Measurements from ENCODE around the gene SNX24. TPM values are rescaled to one million over a fixed set of nuclear protein-coding genes. Genes with fewer than 3 reads are reported as not detected.

The SNX24 gene
- total and polyA plus RNA-seq, 9 of the 15 experiments (the other 6 are each of a cell fraction or from before 2014, with no cell fraction given), result 5.3 to 10.1 (median 7.9) TPM

DNA sequence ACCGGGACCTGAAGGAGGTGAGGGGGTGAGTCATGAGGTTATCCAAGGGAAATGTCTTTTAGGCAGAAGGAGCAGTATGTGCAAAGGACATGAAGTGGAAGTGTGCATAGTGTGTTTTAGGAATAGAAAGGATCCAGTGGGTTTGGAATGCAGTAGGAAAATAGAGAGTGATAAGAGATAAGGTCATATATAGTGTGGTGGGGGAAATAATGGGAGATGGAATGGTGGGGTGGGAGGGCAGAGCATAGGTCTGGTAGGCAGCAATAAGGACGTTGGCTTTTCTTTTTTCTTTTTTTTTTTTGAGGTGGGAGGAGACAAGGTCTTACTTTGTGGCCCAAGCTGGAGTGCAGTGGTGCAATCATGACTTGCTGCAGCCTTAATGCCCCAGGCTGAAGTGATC lies 17.8 kb downstream of the SNX24 start (continued):
- TF ChIP-seq, protein P1, sequence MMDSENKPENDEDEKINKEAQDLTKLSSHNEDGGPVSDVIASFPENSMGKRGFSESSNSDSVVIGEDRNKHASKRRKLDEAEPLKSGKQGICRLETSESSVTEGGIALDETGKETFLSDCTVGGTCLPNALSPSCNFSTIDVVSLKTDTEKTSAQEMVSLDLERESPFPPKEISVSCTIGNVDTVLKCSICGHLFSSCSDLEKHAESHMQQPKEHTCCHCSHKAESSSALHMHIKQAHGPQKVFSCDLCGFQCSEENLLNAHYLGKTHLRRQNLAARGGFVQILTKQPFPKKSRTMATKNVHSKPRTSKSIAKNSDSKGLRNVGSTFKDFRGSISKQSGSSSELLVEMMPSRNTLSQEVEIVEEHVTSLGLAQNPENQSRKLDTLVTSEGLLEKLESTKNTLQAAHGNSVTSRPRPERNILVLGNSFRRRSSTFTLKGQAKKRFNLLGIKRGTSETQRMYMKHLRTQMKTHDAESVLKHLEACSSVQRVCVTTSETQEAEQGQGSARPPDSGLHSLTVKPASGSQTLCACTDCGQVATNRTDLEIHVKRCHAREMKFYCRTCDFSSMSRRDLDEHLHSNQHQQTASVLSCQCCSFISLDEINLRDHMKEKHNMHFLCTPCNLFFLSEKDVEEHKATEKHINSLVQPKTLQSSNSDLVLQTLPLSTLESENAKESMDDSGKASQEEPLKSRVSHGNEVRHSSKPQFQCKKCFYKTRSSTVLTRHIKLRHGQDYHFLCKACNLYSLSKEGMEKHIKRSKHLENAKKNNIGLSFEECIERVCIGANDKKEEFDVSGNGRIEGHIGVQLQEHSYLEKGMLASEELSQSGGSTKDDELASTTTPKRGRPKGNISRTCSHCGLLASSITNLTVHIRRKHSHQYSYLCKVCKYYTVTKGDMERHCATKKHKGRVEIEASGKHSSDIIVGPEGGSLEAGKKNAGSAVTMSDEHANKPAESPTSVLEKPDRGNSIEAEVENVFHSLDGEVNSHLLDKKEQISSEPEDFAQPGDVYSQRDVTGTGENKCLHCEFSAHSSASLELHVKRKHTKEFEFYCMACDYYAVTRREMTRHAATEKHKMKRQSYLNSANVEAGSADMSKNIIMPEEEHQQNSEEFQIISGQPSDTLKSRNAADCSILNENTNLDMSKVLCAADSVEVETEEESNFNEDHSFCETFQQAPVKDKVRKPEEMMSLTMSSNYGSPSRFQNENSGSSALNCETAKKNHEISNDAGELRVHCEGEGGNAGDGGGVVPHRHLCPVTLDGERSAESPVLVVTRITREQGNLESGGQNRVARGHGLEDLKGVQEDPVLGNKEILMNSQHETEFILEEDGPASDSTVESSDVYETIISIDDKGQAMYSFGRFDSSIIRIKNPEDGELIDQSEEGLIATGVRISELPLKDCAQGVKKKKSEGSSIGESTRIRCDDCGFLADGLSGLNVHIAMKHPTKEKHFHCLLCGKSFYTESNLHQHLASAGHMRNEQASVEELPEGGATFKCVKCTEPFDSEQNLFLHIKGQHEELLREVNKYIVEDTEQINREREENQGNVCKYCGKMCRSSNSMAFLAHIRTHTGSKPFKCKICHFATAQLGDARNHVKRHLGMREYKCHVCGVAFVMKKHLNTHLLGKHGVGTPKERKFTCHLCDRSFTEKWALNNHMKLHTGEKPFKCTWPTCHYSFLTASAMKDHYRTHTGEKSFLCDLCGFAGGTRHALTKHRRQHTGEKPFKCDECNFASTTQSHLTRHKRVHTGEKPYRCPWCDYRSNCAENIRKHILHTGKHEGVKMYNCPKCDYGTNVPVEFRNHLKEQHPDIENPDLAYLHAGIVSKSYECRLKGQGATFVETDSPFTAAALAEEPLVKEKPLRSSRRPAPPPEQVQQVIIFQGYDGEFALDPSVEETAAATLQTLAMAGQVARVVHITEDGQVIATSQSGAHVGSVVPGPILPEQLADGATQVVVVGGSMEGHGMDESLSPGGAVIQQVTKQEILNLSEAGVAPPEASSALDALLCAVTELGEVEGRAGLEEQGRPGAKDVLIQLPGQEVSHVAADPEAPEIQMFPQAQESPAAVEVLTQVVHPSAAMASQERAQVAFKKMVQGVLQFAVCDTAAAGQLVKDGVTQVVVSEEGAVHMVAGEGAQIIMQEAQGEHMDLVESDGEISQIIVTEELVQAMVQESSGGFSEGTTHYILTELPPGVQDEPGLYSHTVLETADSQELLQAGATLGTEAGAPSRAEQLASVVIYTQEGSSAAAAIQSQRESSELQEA (IDR thresholded peaks at IDR 0.05; ENCODE audit: low read depth), result no peak
- no peak for TF ChIP-seq ZNF143 (CRISPR knock-in tag; IDR thresholded peaks at IDR 0.05)
- TF ChIP-seq ZNF12 (CRISPR knock-in tag; IDR thresholded peaks at IDR 0.05), result no peak
- TF ChIP-seq NR2C1 (IDR thresholded peaks at IDR 0.05), result no peak
- TF ChIP-seq NR2C1 (tag; IDR thresholded peaks at IDR 0.05), result no peak
- peak; percentile 78 for TF ChIP-seq EP300 (IDR thresholded peaks at IDR 0.05; ENCODE audit: low read length)
- TF ChIP-seq ZEB2 (IDR thresholded peaks at IDR 0.05), result no peak
- TF ChIP-seq NFRKB (IDR thresholded peaks at IDR 0.05; ENCODE audit: low read depth), result no peak
- no peak for TF ChIP-seq ZNF76 (CRISPR knock-in tag; IDR thresholded peaks at IDR 0.05; ENCODE audit: borderline replicate concordance)
- TF ChIP-seq, protein P2, sequence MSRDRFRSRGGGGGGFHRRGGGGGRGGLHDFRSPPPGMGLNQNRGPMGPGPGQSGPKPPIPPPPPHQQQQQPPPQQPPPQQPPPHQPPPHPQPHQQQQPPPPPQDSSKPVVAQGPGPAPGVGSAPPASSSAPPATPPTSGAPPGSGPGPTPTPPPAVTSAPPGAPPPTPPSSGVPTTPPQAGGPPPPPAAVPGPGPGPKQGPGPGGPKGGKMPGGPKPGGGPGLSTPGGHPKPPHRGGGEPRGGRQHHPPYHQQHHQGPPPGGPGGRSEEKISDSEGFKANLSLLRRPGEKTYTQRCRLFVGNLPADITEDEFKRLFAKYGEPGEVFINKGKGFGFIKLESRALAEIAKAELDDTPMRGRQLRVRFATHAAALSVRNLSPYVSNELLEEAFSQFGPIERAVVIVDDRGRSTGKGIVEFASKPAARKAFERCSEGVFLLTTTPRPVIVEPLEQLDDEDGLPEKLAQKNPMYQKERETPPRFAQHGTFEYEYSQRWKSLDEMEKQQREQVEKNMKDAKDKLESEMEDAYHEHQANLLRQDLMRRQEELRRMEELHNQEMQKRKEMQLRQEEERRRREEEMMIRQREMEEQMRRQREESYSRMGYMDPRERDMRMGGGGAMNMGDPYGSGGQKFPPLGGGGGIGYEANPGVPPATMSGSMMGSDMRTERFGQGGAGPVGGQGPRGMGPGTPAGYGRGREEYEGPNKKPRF (IDR thresholded peaks at IDR 0.05; ENCODE audit: low read depth, low read length), result no peak
- TF ChIP-seq TAF15 (IDR thresholded peaks at IDR 0.05; ENCODE audit: low read depth, low read length), result no peak
- no peak for TF ChIP-seq WHSC1 (IDR thresholded peaks at IDR 0.05; ENCODE audit: low read length)
- TF ChIP-seq ZNF561 (CRISPR knock-in tag; conservative IDR thresholded peaks at IDR 0.05), result no peak
- TF ChIP-seq, protein P3, sequence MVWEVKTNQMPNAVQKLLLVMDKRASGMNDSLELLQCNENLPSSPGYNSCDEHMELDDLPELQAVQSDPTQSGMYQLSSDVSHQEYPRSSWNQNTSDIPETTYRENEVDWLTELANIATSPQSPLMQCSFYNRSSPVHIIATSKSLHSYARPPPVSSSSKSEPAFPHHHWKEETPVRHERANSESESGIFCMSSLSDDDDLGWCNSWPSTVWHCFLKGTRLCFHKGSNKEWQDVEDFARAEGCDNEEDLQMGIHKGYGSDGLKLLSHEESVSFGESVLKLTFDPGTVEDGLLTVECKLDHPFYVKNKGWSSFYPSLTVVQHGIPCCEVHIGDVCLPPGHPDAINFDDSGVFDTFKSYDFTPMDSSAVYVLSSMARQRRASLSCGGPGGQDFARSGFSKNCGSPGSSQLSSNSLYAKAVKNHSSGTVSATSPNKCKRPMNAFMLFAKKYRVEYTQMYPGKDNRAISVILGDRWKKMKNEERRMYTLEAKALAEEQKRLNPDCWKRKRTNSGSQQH (CRISPR knock-in tag; IDR thresholded peaks at IDR 0.05), result peak; percentile 82; the same call in 1 of the 2 replicates
- TF ChIP-seq, protein P4, sequence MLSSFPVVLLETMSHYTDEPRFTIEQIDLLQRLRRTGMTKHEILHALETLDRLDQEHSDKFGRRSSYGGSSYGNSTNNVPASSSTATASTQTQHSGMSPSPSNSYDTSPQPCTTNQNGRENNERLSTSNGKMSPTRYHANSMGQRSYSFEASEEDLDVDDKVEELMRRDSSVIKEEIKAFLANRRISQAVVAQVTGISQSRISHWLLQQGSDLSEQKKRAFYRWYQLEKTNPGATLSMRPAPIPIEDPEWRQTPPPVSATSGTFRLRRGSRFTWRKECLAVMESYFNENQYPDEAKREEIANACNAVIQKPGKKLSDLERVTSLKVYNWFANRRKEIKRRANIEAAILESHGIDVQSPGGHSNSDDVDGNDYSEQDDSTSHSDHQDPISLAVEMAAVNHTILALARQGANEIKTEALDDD (IDR thresholded peaks at IDR 0.05), result no peak
- peak; percentile 97 for TF ChIP-seq ARID1B (IDR thresholded peaks at IDR 0.05)
- TF ChIP-seq MAFK (IDR thresholded peaks at IDR 0.05; ENCODE audit: low read length), result no peak
- peak; percentile 54 for TF ChIP-seq ARHGAP35 (IDR thresholded peaks at IDR 0.05; ENCODE audit: partially characterized antibody)
- no peak for TF ChIP-seq NR2F6 (CRISPR knock-in tag; IDR thresholded peaks at IDR 0.05)
